HCT116 (cell line): ENCODE measurements around the gene TMEM212. TPM values are rescaled to one million over a fixed set of nuclear protein-coding genes. Genes with fewer than 3 reads are reported as not detected.

Experiments
- ATAC-seq: fragments of 200-7000 bp; cut with Tn5 transposase; 2 replicates; pipeline ENCODE4 v1.9.1; 2020; ENCODE audit warnings: mild to moderate bottlenecking, moderate library complexity
- BruUV-seq: library from RNA; stranded (reverse); fragments of 400-500 nt; replicated peaks from 2 replicates; lab custom pipeline; 2021; lab: Mats Ljungman, UMichigan
- CTCF ChIA-PET: fragments of 300-600 bp; sonication (Branson Sonifier 250); formaldehyde crosslinking; loops from one replicate; lab custom pipeline; 2021; ENCODE audit warnings: antibody characterized with exemption; lab: Charles Lee
- POLR2A ChIA-PET: fragments of 300-600, 350-600 bp; sonication (Branson Sonifier 250); formaldehyde crosslinking; loops from one replicate; lab custom pipeline; 2021; ENCODE audit warnings: antibody characterized with exemption; lab: Charles Lee
- RAD21 ChIA-PET, 2 experiments: fragments of 300-600 bp; sonication (Branson Sonifier 250); formaldehyde crosslinking; loops; one replicate each; lab custom pipeline; 2023; ENCODE audit warnings: low total read pairs in 2 of 2; ENCODE audit not compliant: uncharacterized antibody in 2 of 2, unreplicated experiment in 2 of 2, low non-redundant PET in 1 of 2; lab: Charles Lee
- DNase-seq: peaks from one replicate; pipeline ENCODE4 v3.0.0-alpha.2; 2010; ENCODE audit warnings: low read depth, low spot score
- H2AFZ ChIP-seq: fragments of 200-600 bp; shearing (Covaris generic), sonication (generic); 2 replicates; pipeline ENCODE4 v1.6.1; 2017; ENCODE audit warnings: low read depth, mixed run types, mixed read lengths, antibody characterized with exemption, low read length; ENCODE audit not compliant: poor library complexity, severe bottlenecking
- H3K27ac ChIP-seq: 2 replicates; pipeline ENCODE4 v1.5.1; 2012; ENCODE audit warnings: low read depth, low read length
- H3K27me3 ChIP-seq: fragments of 200-600 bp; sonication (generic); 2 replicates; pipeline ENCODE4 v1.6.1; 2016; ENCODE audit warnings: mixed run types, low read length, mixed read lengths; ENCODE audit not compliant: insufficient read depth
- H3K36me3 ChIP-seq, 2 experiments: fragments of 200-500 bp in 1 of 2; fragments of 200-600 bp in 1 of 2; sonication (Bioruptor generic) in 1 of 2; sonication (generic) in 1 of 2; 2 replicates each; pipeline versions ENCODE4 v1.5.1 to v1.6.1; 2014 to 2016; ENCODE audit warnings: low read length in 2 of 2, inconsistent platforms in 1 of 2, mixed read lengths in 1 of 2, mixed run types in 1 of 2; ENCODE audit not compliant: insufficient read depth in 2 of 2, control insufficient read depth in 1 of 2
- H3K4me1 ChIP-seq, 2 experiments: fragments of 200-600 bp in 1 of 2; sonication (generic) in 1 of 2; 2 replicates each; pipeline versions ENCODE4 v1.5.1 to v1.6.1; 2012 to 2017; ENCODE audit warnings: low read length in 2 of 2, inconsistent platforms in 1 of 2, mild to moderate bottlenecking in 1 of 2, mixed read lengths in 1 of 2, mixed run types in 1 of 2, moderate library complexity in 1 of 2; ENCODE audit not compliant: insufficient read depth in 2 of 2, control insufficient read depth in 1 of 2
- H3K4me2 ChIP-seq: fragments of 200-600 bp; sonication (generic); 2 replicates; pipeline ENCODE4 v1.6.1; 2017; ENCODE audit warnings: mixed run types, low read length, mixed read lengths
- H3K4me3 ChIP-seq, 2 experiments: fragments of 200-600 bp in 1 of 2; sonication (generic) in 1 of 2; replicated peaks in 1 of 2; 2 replicates each; pipeline ENCODE4 v1.5.1; 2011 to 2016; ENCODE audit warnings: low read length in 2 of 2, control low read depth in 1 of 2, low read depth in 1 of 2, mild to moderate bottlenecking in 1 of 2, mixed read lengths in 1 of 2, mixed run types in 1 of 2
- H3K79me2 ChIP-seq: fragments of 200-600 bp; sonication (generic); 2 replicates; pipeline ENCODE4 v1.6.1; 2017; ENCODE audit warnings: mild to moderate bottlenecking, mixed run types, low read length, moderate library complexity, mixed read lengths; ENCODE audit not compliant: insufficient read depth
- H3K9ac ChIP-seq: fragments of 200-600 bp; sonication (generic); 2 replicates; pipeline ENCODE4 v1.6.1; 2016; ENCODE audit warnings: low read length, mixed read lengths
- H3K9me2 ChIP-seq: fragments of 200-600 bp; sonication (generic), shearing (Covaris generic); 2 replicates; pipeline ENCODE4 v1.6.1; 2017; ENCODE audit warnings: mixed run types, mild to moderate bottlenecking, moderate library complexity; ENCODE audit not compliant: insufficient read depth
- H3K9me3 ChIP-seq, 2 experiments: fragments of 200-500 bp in 1 of 2; fragments of 200-600 bp in 1 of 2; sonication (Bioruptor generic) in 1 of 2; sonication (generic) in 1 of 2; 2 replicates each; pipeline ENCODE4 v1.6.1; 2014 to 2017; ENCODE audit warnings: low read length in 2 of 2, mixed read lengths in 2 of 2, inconsistent platforms in 1 of 2, low read depth in 1 of 2, mild to moderate bottlenecking in 1 of 2, mixed run types in 1 of 2, moderate library complexity in 1 of 2; ENCODE audit not compliant: control insufficient read depth in 1 of 2, insufficient read depth in 1 of 2
- H4K20me1 ChIP-seq: fragments of 200-600 bp; sonication (generic), shearing (Covaris generic); 2 replicates; pipeline ENCODE4 v1.6.1; 2017; ENCODE audit warnings: mixed run types, mild to moderate bottlenecking, moderate library complexity; ENCODE audit not compliant: insufficient read depth
- ELF1 ChIP-seq: IDR thresholded peaks from 2 replicates; pipeline ENCODE4 v1.6.1; 2012; ENCODE audit warnings: low read depth, borderline replicate concordance
- EZH2 ChIP-seq: fragments of 200-600 bp; sonication (generic); IDR thresholded peaks from 2 replicates; pipeline ENCODE4 v1.6.1; 2017; ENCODE audit warnings: antibody characterized with exemption, mixed run types
- TCF7L2 ChIP-seq: IDR thresholded peaks from 2 replicates; pipeline ENCODE4 v1.7.0; 2011; ENCODE audit warnings: borderline replicate concordance, inconsistent platforms; ENCODE audit not compliant: insufficient read depth, insufficient read length; ENCODE audit errors: extremely low read depth
- ZFX ChIP-seq: fragments of 450-650 bp; IDR thresholded peaks from 2 replicates; pipeline ENCODE4 v1.6.1; 2017
- intact Hi-C: fragments of 100-400 bp; cut with micrococcal nuclease; formaldehyde crosslinking; loops from 2 replicates; pipeline ENCODE4 v1.10.0; 2022
- total RNA-seq: library from RNA; stranded (reverse); gene quantifications from one replicate; pipeline ENCODE4 v1.2.1, GENCODE V29; 2021; ENCODE audit not compliant: unreplicated experiment

Gene TMEM212
- total RNA-seq, 1 experiment from 2014 or later, result not detected

- DNase-seq (no peak), ATAC-seq (no peak)
- no peak overlapping the region for H2AFZ ChIP-seq
- ChIA-PET RAD21 (no interaction called here), CTCF (no interaction called here), POLR2A (no interaction called here)
- H3K9me2 ChIP-seq, result no peaks in the 10 kb centered on the region
- H3K9me3 ChIP-seq, result no peaks in the 10 kb centered on the region
- no peaks in the 10 kb centered on the region for H4K20me1 ChIP-seq
- no peak overlapping the region for H3K4me2 ChIP-seq
- no peak overlapping the region for H3K4me3 ChIP-seq
- no peaks in the 10 kb centered on the region for H3K36me3 ChIP-seq
- no peak overlapping the region for H3K9ac ChIP-seq
- no peak for TF ChIP-seq ZFX
- H3K27me3 ChIP-seq, result peaks cover 7% of the 10 kb centered on the region; the same call in 1 of the 2 replicates
- no peaks in the 10 kb centered on the region for H3K79me2 ChIP-seq
- H3K27ac ChIP-seq, result no peak overlapping the region
- no TSS peak for BruUV-seq
- H3K4me1 ChIP-seq, result no peaks in the 10 kb centered on the region
- intact Hi-C loops, result no loop called here
Observed at GRCh38 chr3:171895900-171896299, 52.8 kb downstream of the TMEM212 start.

- ATAC-seq (no peak), DNase-seq (no peak)
- H2AFZ ChIP-seq, result no peak overlapping the region
- H3K4me3 ChIP-seq, result no peak overlapping the region
- H3K9ac ChIP-seq, result no peak overlapping the region
- H4K20me1 ChIP-seq, result no peaks in the 10 kb centered on the region
- POLR2A ChIA-PET, result no interaction called here
- intact Hi-C loops, result no loop called here
- no peaks in the 10 kb centered on the region for H3K9me2 ChIP-seq
- RAD21 ChIA-PET, result no interaction called here
- no peaks in the 10 kb centered on the region for H3K79me2 ChIP-seq
- CTCF ChIA-PET, result no interaction called here
- no peaks in the 10 kb centered on the region for H3K9me3 ChIP-seq
- BruUV-seq, result no TSS peak
- no peak overlapping the region for H3K4me2 ChIP-seq
- no peaks in the 10 kb centered on the region for H3K4me1 ChIP-seq
- no peak overlapping the region for H3K27ac ChIP-seq
- no peaks in the 10 kb centered on the region for H3K36me3 ChIP-seq
- H3K27me3 ChIP-seq, result peaks cover 7% of the 10 kb centered on the region; the same call in 1 of the 2 replicates
- TF ChIP-seq TCF7L2 (no peak), ELF1 (no peak), EZH2 (no peak)
- TF ChIP-seq, all 23 proteins: peak for 0
Observed at GRCh38 chr3:171896316-171896715, 53.2 kb downstream of the TMEM212 start.
